Liver (tissue), 3 donors: ENCODE results near the gene COL9A3.

Source experiments
- CTCF ChIP-seq: fragments of 150-350 bp; IDR thresholded peaks from 2 replicates; pipeline ENCODE4 v1.5.1; 2017; ENCODE audit warnings: improper control_type of control experiment, low read depth, low read length; ENCODE audit not compliant: missing input control
- HNF4A ChIP-seq, 2 donors: conservative IDR thresholded peaks; 2 replicates each; pipeline ENCODE4 v1.6.1; 2016; ENCODE audit warnings: antibody characterized with exemption in 2 of 2, mild to moderate bottlenecking in 2 of 2
- RXRA ChIP-seq, 2 donors: IDR thresholded peaks; 2 replicates each; pipeline ENCODE4 v1.6.1; 2017 to 2018; ENCODE audit warnings: antibody characterized with exemption in 2 of 2, mild to moderate bottlenecking in 1 of 2
- ZBTB33 ChIP-seq: IDR thresholded peaks from 2 replicates; pipeline ENCODE4 v1.6.1; 2016; ENCODE audit warnings: antibody characterized with exemption
- donor health status: healthy.
- donor health status: healthy.

GRCh38 chr20:62813588-62813987 is 3.3 kb upstream of the COL9A3 start:
- TF ChIP-seq RXRA (IDR thresholded peaks at IDR 0.05) (no peak), CTCF (no peak), HNF4A (conservative IDR thresholded peaks at IDR 0.05) (no peak), ZBTB33 (no peak)
